GF-D8 (cell line): Measurements from ENCODE around the gene NUP214.
"Not testable (repeated sequence)": the region's sequence is repeated elsewhere in the genome, so short reads cannot be mapped to it uniquely, and the experiment has no call there.

Experiments
- DNase-seq: peaks from one replicate; lab custom pipeline; 2025; lab: John Stamatoyannopoulos, UW

NUP214 gene

DNA sequence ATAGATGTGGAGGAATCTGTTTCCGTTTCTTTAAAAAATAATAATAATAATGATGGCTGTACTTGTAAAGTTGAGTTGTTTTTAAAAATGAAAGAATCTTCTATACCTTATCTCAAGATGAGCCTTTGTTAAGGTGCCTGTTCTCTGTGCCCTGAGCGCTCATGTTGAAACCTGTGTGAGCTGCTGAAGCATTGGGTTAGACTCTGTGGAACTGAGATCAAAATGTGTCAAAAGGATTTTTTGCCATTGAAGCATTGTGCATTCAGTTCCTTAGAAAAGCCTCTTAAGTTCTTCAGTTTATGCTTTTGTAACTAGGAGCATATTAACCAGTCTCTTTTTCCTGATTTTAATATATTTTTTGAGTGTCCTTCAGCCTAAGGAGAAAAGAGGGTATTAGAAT is 67.7 kb downstream of the NUP214 start:
- no peak for DNase-seq

DNA sequence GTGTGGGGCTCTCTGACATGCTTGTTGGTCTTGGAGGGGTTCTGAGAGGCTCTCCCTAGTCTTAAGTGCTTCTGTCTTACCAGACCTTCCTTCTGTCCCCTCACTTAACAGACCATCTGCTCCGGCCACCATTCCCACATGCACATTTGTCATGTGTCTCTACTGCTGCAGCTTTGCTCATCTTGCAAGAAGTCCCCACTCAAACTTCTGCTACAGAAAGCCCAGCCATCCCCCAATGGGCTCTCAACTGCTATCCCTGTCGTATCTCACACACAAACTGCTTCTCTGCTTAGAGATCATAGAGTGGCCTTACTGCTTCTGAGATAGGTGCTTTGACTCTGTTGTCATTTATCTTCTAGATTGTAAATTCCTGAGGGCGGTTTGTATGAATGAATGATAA is 69.4 kb downstream of the NUP214 start:
- DNase-seq = no peak

DNA sequence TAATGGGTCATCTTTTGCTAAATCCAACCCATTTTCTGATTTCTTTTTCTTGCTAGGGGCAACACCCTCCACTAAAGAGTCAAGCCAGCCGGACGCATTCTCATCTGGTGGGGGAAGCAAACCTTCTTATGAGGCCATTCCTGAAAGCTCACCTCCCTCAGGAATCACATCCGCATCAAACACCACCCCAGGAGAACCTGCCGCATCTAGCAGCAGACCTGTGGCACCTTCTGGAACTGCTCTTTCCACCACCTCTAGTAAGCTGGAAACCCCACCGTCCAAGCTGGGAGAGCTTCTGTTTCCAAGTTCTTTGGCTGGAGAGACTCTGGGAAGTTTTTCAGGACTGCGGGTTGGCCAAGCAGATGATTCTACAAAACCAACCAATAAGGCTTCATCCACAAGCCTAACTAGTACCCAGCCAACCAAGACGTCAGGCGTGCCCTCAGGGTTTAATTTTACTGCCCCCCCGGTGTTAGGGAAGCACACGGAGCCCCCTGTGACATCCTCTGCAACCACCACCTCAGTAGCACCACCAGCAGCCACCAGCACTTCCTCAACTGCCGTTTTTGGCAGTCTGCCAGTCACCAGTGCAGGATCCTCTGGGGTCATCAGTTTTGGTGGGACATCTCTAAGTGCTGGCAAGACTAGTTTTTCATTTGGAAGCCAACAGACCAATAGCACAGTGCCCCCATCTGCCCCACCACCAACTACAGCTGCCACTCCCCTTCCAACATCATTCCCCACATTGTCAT is 72.0 kb downstream of the NUP214 start:
- no peak for DNase-seq

DNA sequence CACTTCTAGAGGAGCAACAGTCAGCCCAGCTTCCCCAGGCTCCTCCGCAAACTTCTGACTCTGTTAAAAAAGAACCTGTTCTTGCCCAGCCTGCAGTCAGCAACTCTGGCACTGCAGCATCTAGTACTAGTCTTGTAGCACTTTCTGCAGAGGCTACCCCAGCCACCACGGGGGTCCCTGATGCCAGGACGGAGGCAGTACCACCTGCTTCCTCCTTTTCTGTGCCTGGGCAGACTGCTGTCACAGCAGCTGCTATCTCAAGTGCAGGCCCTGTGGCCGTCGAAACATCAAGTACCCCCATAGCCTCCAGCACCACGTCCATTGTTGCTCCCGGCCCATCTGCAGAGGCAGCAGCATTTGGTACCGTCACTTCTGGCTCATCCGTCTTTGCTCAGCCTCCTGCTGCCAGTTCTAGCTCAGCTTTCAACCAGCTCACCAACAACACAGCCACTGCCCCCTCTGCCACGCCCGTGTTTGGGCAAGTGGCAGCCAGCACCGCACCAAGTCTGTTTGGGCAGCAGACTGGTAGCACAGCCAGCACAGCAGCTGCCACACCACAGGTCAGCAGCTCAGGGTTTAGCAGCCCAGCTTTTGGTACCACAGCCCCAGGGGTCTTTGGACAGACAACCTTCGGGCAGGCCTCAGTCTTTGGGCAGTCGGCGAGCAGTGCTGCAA is 72.8 kb downstream of the NUP214 start:
- DNase-seq = no peak

DNA sequence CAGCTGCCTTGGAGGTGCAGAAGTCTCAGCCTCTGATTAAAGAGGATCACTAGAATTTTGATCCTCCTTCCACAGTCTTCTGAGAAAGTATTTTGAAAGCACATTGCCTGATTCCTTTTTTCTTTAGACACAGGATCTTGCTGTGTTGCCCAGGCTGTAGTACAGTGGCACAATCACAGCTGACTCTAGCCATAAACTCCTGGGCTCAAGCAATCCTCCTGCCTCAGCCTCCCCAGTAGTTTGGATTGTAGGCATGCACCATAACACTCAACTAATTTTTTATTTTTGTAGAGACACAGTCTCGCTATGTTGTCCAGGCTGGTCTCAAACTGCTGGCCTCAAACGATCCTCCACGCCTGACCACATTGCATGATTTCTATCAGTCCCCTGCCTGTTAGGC is 76.5 kb downstream of the NUP214 start:
- DNase-seq = no peak

DNA sequence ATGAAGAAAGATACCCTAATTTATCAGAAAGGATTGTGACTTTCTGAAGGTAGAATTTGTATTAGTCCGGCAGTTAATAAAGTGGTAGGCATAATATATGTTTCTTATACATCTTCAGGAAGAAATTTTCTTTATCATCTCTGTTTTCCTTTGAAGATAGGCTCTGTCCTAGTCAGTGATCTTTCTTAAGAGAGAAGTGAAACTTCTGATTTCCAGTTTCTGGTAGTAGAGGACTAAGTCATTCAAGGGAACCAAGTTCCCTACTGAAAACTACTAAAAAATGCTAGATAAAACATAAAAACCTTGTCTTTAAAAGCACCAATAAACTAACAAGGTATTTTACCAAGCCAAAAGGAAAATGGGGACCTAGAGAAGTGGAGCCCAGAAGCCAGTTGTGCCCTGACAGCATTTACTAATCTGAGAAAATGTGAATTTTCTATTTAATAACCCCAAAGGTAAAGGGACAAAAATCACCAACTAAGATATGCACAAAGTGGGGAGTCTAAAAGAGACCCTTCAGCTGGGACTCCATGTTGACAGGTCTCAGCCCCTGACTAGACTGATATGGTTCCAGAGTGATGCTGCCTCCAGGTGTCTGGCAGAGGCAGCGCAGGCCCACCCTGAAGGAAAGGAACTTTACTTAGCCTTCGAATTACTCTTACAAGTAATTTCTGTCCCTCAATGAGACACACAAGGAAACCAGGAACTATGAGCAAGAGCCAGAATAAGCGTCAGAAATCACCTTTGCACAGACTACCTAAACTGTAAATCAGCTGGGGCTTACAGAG is 78.2 kb downstream of the NUP214 start:
- DNase-seq = no peak

DNA sequence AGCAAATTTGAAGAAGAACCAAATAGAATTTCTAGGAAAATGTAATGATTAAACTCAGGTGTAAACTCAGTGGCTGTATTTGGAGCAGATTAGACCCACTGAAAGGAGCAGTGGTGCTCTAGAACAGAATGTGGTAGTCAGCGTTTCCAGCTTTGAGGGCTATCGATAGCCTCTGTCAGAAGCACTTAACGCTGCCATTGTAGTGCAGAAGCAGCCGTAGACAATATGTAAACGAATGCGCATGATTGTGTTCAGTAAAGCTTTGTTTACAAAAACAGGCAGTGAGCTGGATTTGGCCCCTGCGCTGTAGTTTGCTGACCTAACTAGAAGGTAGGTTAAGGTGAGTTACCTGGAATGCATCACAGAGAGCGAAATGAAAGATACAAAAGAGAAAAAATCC is 78.9 kb downstream of the NUP214 start:
- no peak for DNase-seq

DNA sequence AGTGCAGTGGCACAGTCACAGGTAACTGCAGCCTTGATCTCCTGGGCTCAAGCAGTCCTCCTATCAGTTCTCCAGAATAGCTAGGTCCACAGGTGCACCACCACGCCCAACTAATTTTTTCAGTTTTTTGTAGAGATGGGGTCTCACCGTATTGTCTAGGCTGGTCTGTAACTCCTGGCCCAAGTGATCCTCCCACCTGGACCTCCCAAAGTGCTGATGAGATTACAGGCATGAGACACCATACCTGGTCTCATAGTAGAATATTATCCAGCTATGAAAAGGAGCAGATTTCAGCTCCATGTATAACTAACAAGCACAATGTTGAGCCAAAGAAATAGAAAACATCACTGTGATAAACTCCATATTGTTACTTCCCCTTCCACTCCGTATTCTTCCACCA is 81.1 kb downstream of the NUP214 start:
- no peak for DNase-seq

DNA sequence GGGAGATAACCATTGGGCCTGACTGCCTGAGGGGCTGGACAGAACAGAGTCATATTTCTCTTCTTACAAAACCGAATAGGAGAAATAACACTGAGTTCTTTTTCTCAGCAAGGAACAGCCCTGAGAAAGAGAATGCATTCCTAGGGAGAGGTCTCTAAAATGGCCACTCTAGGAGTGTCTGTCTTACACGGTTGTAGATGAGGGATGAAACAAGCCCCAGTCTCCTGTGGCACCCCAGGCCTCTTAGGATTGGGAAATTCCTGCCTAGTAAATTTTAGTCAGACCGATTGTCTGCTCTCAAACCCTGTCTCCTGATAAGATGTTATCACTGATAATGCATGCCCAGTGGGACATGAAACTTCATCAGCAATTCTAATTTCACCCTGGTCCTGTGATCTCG is 86.5 kb downstream of the NUP214 start:
- not testable (repeated sequence) for DNase-seq

DNA sequence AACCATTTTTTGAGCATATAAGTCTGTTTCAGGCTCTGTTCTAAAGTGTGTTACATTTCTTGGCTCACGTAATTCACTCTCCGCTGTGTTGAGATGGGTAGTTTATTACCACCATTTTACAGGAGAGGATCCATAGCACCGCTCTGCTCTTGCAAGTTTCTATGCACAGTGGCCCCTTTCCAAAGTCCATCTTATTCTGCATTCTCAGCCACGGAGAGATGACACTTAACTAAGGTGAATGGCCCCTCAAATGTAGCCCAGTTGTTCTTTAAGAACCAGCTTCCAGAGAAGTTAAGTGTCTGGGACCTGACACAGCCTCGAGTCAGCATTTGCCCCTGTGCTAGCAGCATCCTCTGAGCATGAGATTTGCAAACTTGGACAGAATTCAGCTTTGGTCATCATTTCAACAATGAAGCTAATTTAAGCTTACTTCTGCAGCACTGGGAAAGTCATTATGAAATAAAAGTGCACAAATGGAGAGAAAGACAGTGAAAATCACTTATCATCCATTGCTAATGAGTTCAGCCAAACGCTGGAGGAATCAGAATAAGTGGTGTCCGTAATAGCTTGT is 89.0 kb downstream of the NUP214 start:
- no peak for DNase-seq

DNA sequence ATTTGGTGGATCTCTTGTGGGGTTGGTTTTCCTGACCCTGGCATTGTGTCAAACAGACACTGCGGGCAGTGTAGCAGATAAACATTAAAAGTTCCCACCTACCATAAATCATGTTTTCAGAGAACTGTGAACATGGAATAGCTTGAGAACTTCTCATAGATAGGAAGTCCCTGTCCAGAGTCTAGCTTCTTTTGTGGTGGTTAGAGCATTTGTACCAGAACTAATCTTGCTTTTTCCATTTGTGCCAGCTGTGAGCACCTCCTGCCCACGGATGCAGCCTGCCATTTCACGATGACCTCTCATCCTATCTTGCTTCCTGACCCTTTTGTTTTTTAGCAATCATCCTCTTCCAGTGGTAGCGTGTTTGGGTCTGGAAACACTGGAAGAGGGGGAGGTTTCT is 89.5 kb downstream of the NUP214 start:
- DNase-seq = no peak

DNA sequence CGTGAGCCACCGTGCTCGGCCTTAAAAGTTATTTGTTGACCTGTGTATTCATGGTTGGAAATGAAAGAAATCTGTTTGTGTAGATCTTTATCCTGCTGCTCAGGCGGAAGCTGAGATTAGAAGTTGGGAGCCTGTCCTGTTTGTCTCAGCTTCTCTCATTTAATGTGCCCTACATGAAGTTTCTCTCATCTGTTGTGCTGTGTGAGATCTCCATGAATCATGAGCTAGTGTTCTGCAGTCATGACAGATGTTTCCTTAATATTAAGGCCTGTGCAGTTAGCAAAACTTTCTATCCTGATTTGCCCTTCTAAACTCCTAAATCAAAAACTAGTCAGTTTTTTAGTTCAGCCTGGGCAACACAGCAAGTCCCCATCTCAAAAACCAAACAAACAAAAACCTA is 91.4 kb downstream of the NUP214 start:
- DNase-seq = no peak

DNA sequence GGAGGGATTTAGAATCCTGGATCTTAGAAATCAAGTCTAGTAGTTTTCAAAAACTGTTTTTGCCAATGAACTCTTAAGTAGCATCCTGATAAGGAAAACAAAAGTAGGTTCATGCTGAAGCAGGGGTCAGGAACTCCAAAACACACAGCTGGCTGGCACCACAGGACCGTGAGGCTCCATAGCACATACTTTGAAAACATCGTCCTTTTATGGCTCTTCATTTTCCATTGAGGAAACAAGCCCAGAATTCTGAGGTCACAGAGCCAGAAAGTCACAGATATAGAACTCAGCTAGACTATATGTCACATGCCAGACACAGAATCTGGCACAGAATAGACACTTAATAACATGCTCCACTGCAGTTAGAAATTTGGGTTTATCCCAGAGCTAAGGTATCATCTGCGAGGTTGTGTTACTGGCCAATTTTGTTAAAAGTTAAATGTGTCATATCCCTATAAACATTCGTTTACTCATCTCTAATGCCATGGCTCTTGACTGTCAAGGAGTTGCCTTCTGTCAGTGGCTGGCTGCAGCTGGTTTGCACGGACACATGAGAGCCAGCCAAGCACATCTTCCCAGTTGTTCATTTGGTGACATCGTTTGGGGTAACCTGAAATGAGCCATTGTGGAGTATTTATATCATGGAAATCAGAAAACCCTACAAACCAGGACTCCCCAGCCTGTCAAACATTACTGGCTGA is 92.1 kb downstream of the NUP214 start:
- DNase-seq = no peak

DNA sequence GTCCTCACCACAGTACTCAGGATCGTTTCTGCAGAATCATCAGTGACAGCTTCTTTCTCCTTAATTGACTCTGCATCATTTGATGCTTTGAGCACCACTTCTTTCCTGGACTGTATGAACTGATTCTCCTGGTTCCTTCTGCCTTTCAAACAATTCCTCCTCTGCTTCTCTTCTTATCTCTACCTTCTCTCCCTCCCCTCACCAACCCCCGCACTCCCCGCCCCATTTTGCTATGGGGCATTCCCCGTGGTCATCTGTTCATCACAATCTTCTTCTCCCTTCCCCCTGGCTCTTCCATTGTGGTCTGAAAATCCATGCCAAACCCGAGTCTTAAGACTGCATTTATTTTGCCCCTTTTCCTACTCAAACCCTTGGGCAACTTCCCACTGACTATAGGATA is 93.0 kb downstream of the NUP214 start:
- DNase-seq = no peak

DNA sequence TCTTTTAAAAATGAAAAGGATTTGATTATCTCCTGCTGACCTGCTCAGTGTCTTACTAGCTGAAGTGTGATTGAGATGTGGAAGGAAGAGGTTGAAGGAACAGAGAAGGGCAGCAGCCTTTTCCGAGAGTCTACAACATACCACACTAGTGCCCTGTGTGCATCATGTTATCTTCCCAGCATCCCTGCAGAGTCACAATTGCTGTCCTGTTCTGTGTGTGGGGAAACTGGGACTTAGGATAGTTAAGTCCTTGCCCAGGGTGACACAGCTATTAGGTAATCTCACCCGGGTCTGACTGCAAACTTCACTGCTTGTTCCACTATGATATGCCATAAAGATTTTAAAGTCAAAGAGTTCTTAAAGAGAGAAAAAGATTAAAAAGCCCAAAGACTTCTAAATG is 95.1 kb downstream of the NUP214 start:
- DNase-seq = no peak

DNA sequence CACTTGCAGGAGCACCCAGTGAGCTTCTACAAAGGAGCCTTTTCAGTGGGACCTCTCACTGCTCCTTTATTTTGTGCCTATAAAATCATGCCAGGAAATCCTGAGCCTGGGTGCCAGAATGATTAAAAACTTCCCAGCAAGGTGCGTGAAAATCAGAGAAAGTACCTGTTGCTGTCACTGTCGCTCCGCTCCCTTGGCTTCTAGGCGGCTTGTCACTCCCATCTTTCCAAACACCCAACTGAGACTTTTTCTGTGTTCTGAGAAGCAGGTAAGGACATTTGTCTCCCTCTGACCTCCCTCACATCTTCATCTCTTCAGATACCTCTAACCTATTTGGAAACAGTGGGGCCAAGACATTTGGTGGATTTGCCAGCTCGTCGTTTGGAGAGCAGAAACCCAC is 97.1 kb downstream of the NUP214 start:
- no peak for DNase-seq

DNA sequence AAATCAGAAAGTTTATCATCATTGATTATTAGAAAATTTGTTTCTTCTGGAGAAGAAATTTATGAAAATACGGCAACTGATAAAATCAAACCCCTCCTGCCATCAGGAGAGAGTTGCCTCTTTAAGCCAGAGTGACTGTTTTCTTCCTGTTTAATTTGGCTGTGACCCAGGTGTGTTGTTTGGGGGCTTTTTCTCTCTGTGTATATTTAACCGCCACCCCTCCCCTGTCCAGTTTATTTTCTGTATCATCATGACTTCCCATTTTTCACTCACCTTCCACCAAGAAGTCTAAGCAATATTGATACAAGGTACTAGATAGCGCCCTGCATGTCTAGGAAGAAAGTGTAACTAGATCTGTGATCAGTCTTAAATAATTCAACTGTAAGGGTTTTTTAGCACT is 100.8 kb downstream of the NUP214 start:
- DNase-seq = no peak

DNA sequence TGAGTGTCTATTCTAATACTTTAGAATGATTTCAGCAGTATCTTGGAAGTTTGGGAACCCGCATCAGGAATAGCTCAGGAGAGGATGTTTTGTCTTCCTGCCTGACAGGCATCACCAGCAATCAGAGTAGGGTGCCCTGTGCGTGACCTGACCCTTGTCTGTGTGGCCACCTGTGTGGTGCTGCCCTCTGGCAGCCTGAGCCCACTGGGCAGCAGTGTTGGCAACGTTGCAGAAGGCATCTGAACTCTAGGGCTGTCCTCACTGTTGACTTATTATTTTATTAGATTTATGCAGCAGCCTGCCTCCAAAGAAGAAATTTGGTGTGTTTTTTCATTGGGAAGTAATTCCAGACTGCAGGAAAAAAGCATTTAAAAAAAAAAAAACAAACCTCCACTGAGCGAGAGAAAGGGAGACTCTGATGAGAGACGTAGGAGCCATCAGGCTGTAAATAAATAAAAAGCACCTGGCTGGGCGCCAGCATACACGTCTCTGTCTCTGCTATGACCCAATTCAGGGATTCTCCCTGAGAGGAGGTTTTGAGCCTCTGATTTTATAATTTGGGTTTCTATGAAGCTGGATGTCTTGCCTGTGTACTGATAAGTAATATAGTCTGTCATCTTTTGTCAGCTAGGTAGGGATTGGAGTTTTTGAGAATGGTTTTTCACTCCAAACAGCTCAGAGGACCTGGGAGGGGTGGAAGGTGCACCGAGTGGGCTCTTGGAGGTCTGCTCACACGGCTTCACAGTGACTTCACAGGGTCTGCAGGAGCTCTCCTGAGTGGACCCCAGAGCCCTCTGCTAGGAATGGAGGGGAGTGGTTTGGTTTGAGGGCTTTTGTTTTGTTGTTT is 101.9 kb downstream of the NUP214 start:
- no peak for DNase-seq

DNA sequence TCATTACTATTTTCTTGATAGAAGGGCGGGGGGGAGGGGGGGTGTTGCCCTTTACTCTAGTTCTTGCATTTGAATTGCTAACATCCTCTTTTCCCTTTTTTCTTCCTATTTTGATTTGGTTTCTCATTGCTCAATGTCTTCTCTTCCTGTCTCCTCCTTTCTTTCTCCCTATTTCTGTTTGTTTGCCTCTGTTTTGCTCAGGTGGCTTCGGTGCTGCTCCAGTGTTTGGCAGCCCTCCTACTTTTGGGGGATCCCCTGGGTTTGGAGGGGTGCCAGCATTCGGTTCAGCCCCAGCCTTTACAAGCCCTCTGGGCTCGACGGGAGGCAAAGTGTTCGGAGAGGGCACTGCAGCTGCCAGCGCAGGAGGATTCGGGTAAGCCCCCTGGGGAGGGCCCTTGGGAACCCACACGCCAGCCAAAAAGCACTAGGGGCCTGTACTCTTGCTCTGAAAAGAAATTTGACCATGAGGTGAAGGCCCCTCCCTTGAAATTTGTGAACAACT is 102.6 kb downstream of the NUP214 start:
- peak; percentile 8 for DNase-seq

DNA sequence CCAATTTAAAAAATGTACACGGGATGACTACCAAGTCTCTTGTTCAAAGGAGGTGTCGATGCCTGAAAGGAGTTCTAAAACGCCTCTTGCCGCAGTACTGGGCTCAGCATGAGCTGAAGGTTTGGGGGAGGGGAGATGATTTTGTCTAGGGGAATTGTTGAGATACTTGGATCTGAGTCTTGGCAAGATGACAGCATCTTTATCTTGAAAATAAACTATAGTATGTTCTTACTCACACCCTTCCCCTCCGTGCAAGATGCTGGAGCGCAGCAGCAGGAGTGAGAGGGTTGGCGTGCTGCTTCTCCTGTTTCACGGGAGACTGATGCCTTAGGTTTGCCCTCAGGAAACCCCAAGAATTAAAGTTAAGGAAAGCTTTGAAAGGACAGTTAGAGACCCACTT is 103.6 kb downstream of the NUP214 start:
- no peak for DNase-seq

DNA sequence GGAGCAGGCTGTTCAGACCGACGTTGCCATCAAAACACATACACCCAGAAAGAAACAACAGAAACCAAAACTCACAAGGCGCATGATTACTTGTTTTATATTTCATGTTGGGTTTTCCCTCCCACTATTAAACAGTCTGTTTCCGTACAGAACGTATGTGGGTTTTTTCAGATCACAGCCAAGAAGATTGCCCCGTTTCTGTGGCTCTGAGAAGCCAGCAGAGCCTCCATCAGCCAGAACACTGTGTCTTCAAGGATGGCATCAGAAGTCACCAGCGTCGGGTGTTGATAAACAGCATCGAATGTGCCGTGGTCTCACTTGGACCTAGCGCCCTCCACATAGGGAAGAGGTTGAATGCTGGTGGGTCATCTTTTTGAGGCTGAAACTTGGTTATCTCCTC is 108.2 kb downstream of the NUP214 start:
- DNase-seq = no peak
